HepG2 (cell line): Measurements from ENCODE around the gene FAM174C. TPM values are rescaled to one million over a fixed set of nuclear protein-coding genes. Genes with fewer than 3 reads are reported as not detected.

Experiments used
- ARID2 ChIP-seq: sonication (generic); formaldehyde crosslinking; IDR thresholded peaks from 2 replicates; pipeline ENCODE4 v1.8.1; 2022; ENCODE audit warnings: mild to moderate bottlenecking, missing genetic modification reagents, borderline replicate concordance
- ARNTL ChIP-seq: sonication (generic); formaldehyde crosslinking; IDR thresholded peaks from 2 replicates; pipeline ENCODE4 v1.4.0; 2020; ENCODE audit warnings: mild to moderate bottlenecking, missing genetic modification reagents
- ASH2L ChIP-seq: fragments of 300-600, 200-600 bp; sonication (generic); IDR thresholded peaks from 2 replicates; pipeline ENCODE4 v1.7.0; 2017; ENCODE audit warnings: low read depth, mild to moderate bottlenecking, moderate library complexity, mixed read lengths, low read length; ENCODE audit not compliant: insufficient read length
- BCLAF1 ChIP-seq: fragments of 450-650 bp; IDR thresholded peaks from 2 replicates; pipeline ENCODE4 v1.6.1; 2017; ENCODE audit warnings: mild to moderate bottlenecking
- ELF3 ChIP-seq: IDR thresholded peaks from 2 replicates; pipeline ENCODE4 v1.6.1; 2016; ENCODE audit warnings: missing genetic modification reagents, missing compliant biosample characterization
- EP300 ChIP-seq, 3 experiments: sonication (generic) in 1 of 3; formaldehyde crosslinking in 1 of 3; IDR thresholded peaks; 2 replicates each; pipeline versions ENCODE4 v1.5.1 to v1.6.1; 2011 to 2020; ENCODE audit warnings: low read depth in 2 of 3, low read length in 2 of 3, borderline replicate concordance in 1 of 3, improper control_type of control experiment in 1 of 3, mild to moderate bottlenecking in 1 of 3, missing genetic modification reagents in 1 of 3, moderate library complexity in 1 of 3
- GMEB2 ChIP-seq: IDR thresholded peaks from 2 replicates; pipeline ENCODE4 v1.6.1; 2016; ENCODE audit warnings: missing biosample characterization, missing genetic modification reagents, low read depth
- HNRNPUL1 ChIP-seq: fragments of 200-400 bp; formaldehyde crosslinking; IDR thresholded peaks from 2 replicates; pipeline ENCODE4 v1.6.1; 2017; ENCODE audit warnings: low read depth, mild to moderate bottlenecking, low read length, moderate library complexity
- JUND ChIP-seq: sonication (generic); formaldehyde crosslinking; IDR thresholded peaks from 2 replicates; pipeline ENCODE4 v1.8.0; 2022; ENCODE audit warnings: mild to moderate bottlenecking, missing genetic modification reagents
- KDM5B ChIP-seq: sonication (generic); formaldehyde crosslinking; IDR thresholded peaks from 2 replicates; pipeline ENCODE4 v1.4.0; 2020; ENCODE audit warnings: missing genetic modification reagents, mild to moderate bottlenecking, borderline replicate concordance
- NCOR1 ChIP-seq: fragments of 200-600 bp; sonication (generic); IDR thresholded peaks from 2 replicates; pipeline ENCODE4 v1.7.0; 2017; ENCODE audit warnings: antibody characterized with exemption, low read length, borderline replicate concordance
- TFDP1 ChIP-seq: IDR thresholded peaks from 2 replicates; pipeline ENCODE4 v1.6.1; 2016; ENCODE audit warnings: missing compliant biosample characterization, missing genetic modification reagents, borderline replicate concordance
- THRA ChIP-seq: sonication (generic); formaldehyde crosslinking; IDR thresholded peaks from 2 replicates; pipeline ENCODE4 v1.4.0; 2020; ENCODE audit warnings: missing genetic modification reagents, borderline replicate concordance
- U2AF2 ChIP-seq: fragments of 200-400 bp; formaldehyde crosslinking; IDR thresholded peaks from 2 replicates; pipeline ENCODE4 v1.6.1; 2017; ENCODE audit warnings: low read depth, mild to moderate bottlenecking, low read length
- YEATS4 ChIP-seq: sonication (generic); formaldehyde crosslinking; IDR thresholded peaks from 2 replicates; pipeline ENCODE4 v1.4.0; 2020; ENCODE audit warnings: missing genetic modification reagents, borderline replicate concordance
- ZBTB21 ChIP-seq: sonication (generic); formaldehyde crosslinking; IDR thresholded peaks from 2 replicates; pipeline ENCODE4 v1.4.0; 2020; ENCODE audit warnings: missing genetic modification reagents
- ZNF280B ChIP-seq: sonication (generic); formaldehyde crosslinking; IDR thresholded peaks from 2 replicates; pipeline ENCODE4 v1.5.0; 2020; ENCODE audit warnings: missing genetic modification reagents, mild to moderate bottlenecking, borderline replicate concordance
- ZNF367 ChIP-seq: sonication (generic); formaldehyde crosslinking; IDR thresholded peaks from 2 replicates; pipeline ENCODE4 v1.4.0; 2020; ENCODE audit warnings: missing genetic modification reagents, borderline replicate concordance
- polyA plus RNA-seq, 8 experiments: library from polyadenylated mRNA; depleted of rRNA in 3 of 8; stranded (reverse) in 7 of 8; unstranded in 1 of 8; fragments of >200 nt; fragmentation: Illumina TruSeq in 4 of 8; extraction: Trizol in 4 of 8; gene quantifications; 2 replicates each; pipeline versions ENCODE4 v1.2.1 to v1.2.3, GENCODE V29; 2011 to 2016; ENCODE audit warnings: low read depth in 4 of 8, missing spikeins in 1 of 8, mixed read lengths in 1 of 8; ENCODE audit not compliant: insufficient read depth in 1 of 8
- total RNA-seq, 5 experiments: library from RNA; depleted of rRNA; stranded (reverse); fragments of >200 nt; fragmentation: Illumina TruSeq; extraction: Trizol; gene quantifications; 2 replicates each; pipeline ENCODE4 v1.2.3, GENCODE V29; 2016; ENCODE audit warnings: low read depth in 1 of 5

FAM174C gene
- total and polyA plus RNA-seq, 2 of the 13 experiments (the other 11 are each of a cell fraction or from before 2014, with no cell fraction given): 19.5 to 31.3 TPM

GRCh38 chr19:1264801-1265614, 10.3 kb upstream of the FAM174C start (continued):
- peak; percentile 12; the same call in 1 of the 2 replicates for TF ChIP-seq TFDP1 (CRISPR knock-in tag)
- TF ChIP-seq ZNF367: no peak
- peak; percentile 90 for TF ChIP-seq THRA
- no peak for TF ChIP-seq U2AF2
- TF ChIP-seq ARID2 (CRISPR knock-in tag): no peak
- TF ChIP-seq ZNF280B: no peak
- peak in 1 of 2 experiments; percentile 49; a peak in 1 of 4 replicates for TF ChIP-seq EP300 (IDR thresholded peaks at IDR 0.05; ENCODE audit: low read depth in 2 of 2, low read length in 2 of 2)
- peak; percentile 74 for TF ChIP-seq EP300 (CRISPR knock-in tag; IDR thresholded peaks at IDR 0.05; ENCODE audit: borderline replicate concordance)
- TF ChIP-seq ASH2L: no peak
- no peak for TF ChIP-seq BCLAF1
- no peak for TF ChIP-seq GMEB2 (CRISPR knock-in tag)
- TF ChIP-seq KDM5B (CRISPR knock-in tag): no peak
- TF ChIP-seq ELF3 (CRISPR knock-in tag): peak; percentile 64
- peak; percentile 38 for TF ChIP-seq ARNTL (CRISPR knock-in tag)
- no peak for TF ChIP-seq YEATS4 (CRISPR knock-in tag)
- peak; percentile 35; the same call in 1 of the 2 replicates for TF ChIP-seq NCOR1
- no peak for TF ChIP-seq HNRNPUL1
- TF ChIP-seq JUND (CRISPR knock-in tag): peak; percentile 100
- TF ChIP-seq ZBTB21: no peak
